ENCODE results near the gene PTPRF.

- TF ChIP-seq CTCF (IDR thresholded peaks at IDR 0.05; ENCODE audit: low read depth, low read length, poor library complexity, severe bottlenecking), result no peak
- TF ChIP-seq EZH2phosphoT487 (IDR thresholded peaks at IDR 0.05; ENCODE audit: borderline replicate concordance, low read length), result no peak
Observed at GRCh38 chr1:43651902-43652301, 121.2 kb downstream of the PTPRF start.
